ENCODE data around the gene LRP1B.
"Not testable (repeated sequence)": the region's sequence is repeated elsewhere in the genome, so short reads cannot be mapped to it uniquely, and the experiment has no call there.

LRP1B gene

GRCh38 chr2:140667203-140667602 is 1463.6 kb downstream of the LRP1B start:
- no peaks in the 10 kb centered on the region for H3K9me3 ChIP-seq (replicated peaks in 1 of 11)
- H3K4me1 ChIP-seq: no peaks in the 10 kb centered on the region
- no peak overlapping the region for H3K9ac ChIP-seq
- no peak overlapping the region for H3K4me3 ChIP-seq
- H3K27ac ChIP-seq: no peak overlapping the region
- no peaks in the 10 kb centered on the region for H3K27me3 ChIP-seq
- no peak overlapping the region for H3K4me2 ChIP-seq
- no peaks in the 10 kb centered on the region for H4K20me1 ChIP-seq
- no peak for TF ChIP-seq Cebpa-rat (IDR thresholded peaks at IDR 0.05)
- no peaks in the 10 kb centered on the region for H3K36me3 ChIP-seq

- H3K4me1 ChIP-seq: peaks cover 0 to 5% (median 0%) of the 10 kb centered on the region in 10 experiments; a peak in 3 of 20 replicates
- H3K9ac ChIP-seq: no peak overlapping the region
- no peak overlapping the region for H3K4me2 ChIP-seq
- H3K27me3 ChIP-seq: no peaks in the 10 kb centered on the region
- no peak for TF ChIP-seq Cebpa-rat (IDR thresholded peaks at IDR 0.05)
- no peaks in the 10 kb centered on the region for H3K36me3 ChIP-seq
- H3K9me3 ChIP-seq (replicated peaks in 1 of 11): no peaks in the 10 kb centered on the region
- H3K4me3 ChIP-seq: no peak overlapping the region
- no peaks in the 10 kb centered on the region for H4K20me1 ChIP-seq
- H3K27ac ChIP-seq: no peak overlapping the region
These were observed 1468.3 kb downstream of the LRP1B start for GRCh38 chr2:140662504-140662903.

GRCh38 chr2:140658760-140659692 is 1471.8 kb downstream of the LRP1B start:
- Histone ChIP-seq H3K4me3 (no peak overlapping the region), H3K4me2 (peak overlapping the region in 1 of 11 experiments; percentile 4; a peak in 2 of 22 replicates), H3K27me3 (no peaks in the 10 kb centered on the region), H3K27ac (no peak overlapping the region), H3K36me3 (no peaks in the 10 kb centered on the region), H4K20me1 (no peaks in the 10 kb centered on the region), H3K9me3 (replicated peaks in 1 of 11) (no peaks in the 10 kb centered on the region), H3K4me1 (peaks cover 0 to 5% (median 0%) of the 10 kb centered on the region in 10 experiments; a peak in 3 of 20 replicates), H3K9ac (no peak overlapping the region)
- no peak for TF ChIP-seq Cebpa-rat (IDR thresholded peaks at IDR 0.05)

GRCh38 chr2:140657657-140658056 is 1473.2 kb downstream of the LRP1B start:
- H3K4me1 ChIP-seq: peaks cover 0 to 5% (median 0%) of the 10 kb centered on the region in 10 experiments; a peak in 3 of 20 replicates
- no peaks in the 10 kb centered on the region for H3K36me3 ChIP-seq
- H3K4me2 ChIP-seq: no peak overlapping the region
- no peaks in the 10 kb centered on the region for H3K27me3 ChIP-seq
- H3K9ac ChIP-seq: no peak overlapping the region
- H3K9me3 ChIP-seq (replicated peaks in 1 of 11): no peaks in the 10 kb centered on the region
- H3K27ac ChIP-seq: no peak overlapping the region
- no peak overlapping the region for H3K4me3 ChIP-seq
- no peaks in the 10 kb centered on the region for H4K20me1 ChIP-seq
- no peak for TF ChIP-seq Cebpa-rat (IDR thresholded peaks at IDR 0.05)

- no peak overlapping the region for H3K9ac ChIP-seq
- no peaks in the 10 kb centered on the region for H3K9me3 ChIP-seq (replicated peaks in 1 of 11)
- H3K27me3 ChIP-seq: no peaks in the 10 kb centered on the region
- H4K20me1 ChIP-seq: no peaks in the 10 kb centered on the region
- no peak for TF ChIP-seq Cebpa-rat (IDR thresholded peaks at IDR 0.05)
- no peak overlapping the region for H3K4me2 ChIP-seq
- no peaks in the 10 kb centered on the region for H3K36me3 ChIP-seq
- H3K4me3 ChIP-seq: no peak overlapping the region
- no peak overlapping the region for H3K27ac ChIP-seq
- H3K4me1 ChIP-seq: peaks cover 0 to 5% (median 0%) of the 10 kb centered on the region in 10 experiments; a peak in 3 of 20 replicates
These were observed 1476.3 kb downstream of the LRP1B start for GRCh38 chr2:140654565-140654964.

GRCh38 chr2:140650825-140651224 is 1480.0 kb downstream of the LRP1B start:
- no peak overlapping the region for H3K4me3 ChIP-seq
- H3K27me3 ChIP-seq: no peaks in the 10 kb centered on the region
- no peak for TF ChIP-seq Cebpa-rat (IDR thresholded peaks at IDR 0.05)

GRCh38 chr2:140650134-140650533 is 1480.7 kb downstream of the LRP1B start:
- not testable (repeated sequence) for H3K27me3 ChIP-seq; H3K9me3 ChIP-seq (replicated peaks in 1 of 11); H3K36me3 ChIP-seq; H3K4me1 ChIP-seq; H3K4me3 ChIP-seq; H3K4me2 ChIP-seq; H3K27ac ChIP-seq; H3K9ac ChIP-seq; H4K20me1 ChIP-seq

More at GRCh38 chr2:140650825-140651224, 1480.0 kb downstream of the LRP1B start:
- Histone ChIP-seq H3K36me3 (no peaks in the 10 kb centered on the region), H3K4me1 (no peaks in the 10 kb centered on the region), H3K4me2 (no peak overlapping the region), H3K9me3 (replicated peaks in 1 of 11) (no peaks in the 10 kb centered on the region), H4K20me1 (no peaks in the 10 kb centered on the region), H3K9ac (no peak overlapping the region), H3K27ac (no peak overlapping the region)

GRCh38 chr2:140648393-140648792 is 1482.4 kb downstream of the LRP1B start:
- Histone ChIP-seq H3K4me2 (no peak overlapping the region), H3K4me1 (no peaks in the 10 kb centered on the region), H3K36me3 (no peaks in the 10 kb centered on the region), H3K9me3 (replicated peaks in 1 of 11) (no peaks in the 10 kb centered on the region), H3K27me3 (no peaks in the 10 kb centered on the region), H3K9ac (no peak overlapping the region), H4K20me1 (no peaks in the 10 kb centered on the region), H3K4me3 (no peak overlapping the region), H3K27ac (no peak overlapping the region)
- no peak for TF ChIP-seq Cebpa-rat (IDR thresholded peaks at IDR 0.05)

- H3K4me1 ChIP-seq: no peaks in the 10 kb centered on the region
- no peaks in the 10 kb centered on the region for H3K36me3 ChIP-seq
- no peak overlapping the region for H3K27ac ChIP-seq
- H3K9ac ChIP-seq: no peak overlapping the region
- peaks cover 0 to 5% (median 0%) of the 10 kb centered on the region in 11 experiments; a peak in 1 of 22 replicates for H3K9me3 ChIP-seq (replicated peaks in 1 of 11)
- no peak overlapping the region for H3K4me3 ChIP-seq
- TF ChIP-seq Cebpa-rat (IDR thresholded peaks at IDR 0.05): no peak
- no peaks in the 10 kb centered on the region for H4K20me1 ChIP-seq
- no peak overlapping the region for H3K4me2 ChIP-seq
- H3K27me3 ChIP-seq: no peaks in the 10 kb centered on the region
These were observed 1487.0 kb downstream of the LRP1B start for GRCh38 chr2:140643761-140644187.

GRCh38 chr2:140641163-140641562 is 1489.7 kb downstream of the LRP1B start:
- Histone ChIP-seq H3K9me3 (replicated peaks in 1 of 11) (peaks cover 0 to 5% (median 0%) of the 10 kb centered on the region in 11 experiments; a peak in 1 of 22 replicates), H4K20me1 (no peaks in the 10 kb centered on the region), H3K36me3 (no peaks in the 10 kb centered on the region), H3K9ac (no peak overlapping the region), H3K4me2 (no peak overlapping the region), H3K4me1 (no peaks in the 10 kb centered on the region), H3K4me3 (no peak overlapping the region), H3K27me3 (no peaks in the 10 kb centered on the region), H3K27ac (no peak overlapping the region)
- no peak for TF ChIP-seq Cebpa-rat (IDR thresholded peaks at IDR 0.05)

Data from BLaER1 treated with 17β-estradiol and CSF1 and Interleukin-3, amounts not matched to agents 10 nM and 100 nM (cell line).